ENCODE measurements around the gene KL. TPM values are rescaled to one million over a fixed set of nuclear protein-coding genes. Genes with fewer than 3 reads are reported as not detected.
A peak's percentile ranks its signal among the peaks of the same experiment; 100 is the strongest.

Gene KL
- polyA plus RNA-seq, 1 experiment = not detected

- H3K4me3 ChIP-seq (ENCODE audit: low read depth, low read length) = no peak overlapping the region
- POLR2A ChIA-PET = no interaction called here
- H3K9me3 ChIP-seq (ENCODE audit: control insufficient read depth, insufficient read depth, low read length) = no peaks in the 10 kb centered on the region
- peak overlapping the region; percentile 58 for H3K27ac ChIP-seq (ENCODE audit: low read depth, low read length)
- DNase-seq (ENCODE audit: low read depth, low spot score) = no peak
- CTCF ChIA-PET = interaction anchor here (1.0 kb wide), 1 partner anchor 470 kb away, joined by 3 read pairs; no protein-coding TSS in a partner anchor
- no peaks in the 10 kb centered on the region for H3K27me3 ChIP-seq (ENCODE audit: control insufficient read depth, insufficient read depth, low read length)
- no peak for TF ChIP-seq CTCF (IDR thresholded peaks at IDR 0.05; ENCODE audit: low read depth, low read length)
These were observed 94.1 kb downstream of the KL start for GRCh38 chr13:33110386-33110712.

GRCh38 chr13:33110713-33111413 is 94.6 kb downstream of the KL start:
- peak overlapping the region; percentile 58 for H3K27ac ChIP-seq (ENCODE audit: low read depth, low read length)
- no peaks in the 10 kb centered on the region for H3K9me3 ChIP-seq (ENCODE audit: control insufficient read depth, insufficient read depth, low read length)
- ChIA-PET POLR2A (no interaction called here), CTCF (interaction anchor here (0.5 to 2.0 kb wide), 4 partner anchors 129 to 471 kb away, joined by 3 to 6 read pairs (median 4); no protein-coding TSS in a partner anchor)
- no peak for TF ChIP-seq CTCF (IDR thresholded peaks at IDR 0.05; ENCODE audit: low read depth, low read length)
- H3K4me3 ChIP-seq (ENCODE audit: low read depth, low read length) = no peak overlapping the region
- no peak for DNase-seq (ENCODE audit: low read depth, low spot score)
- H3K27me3 ChIP-seq (ENCODE audit: control insufficient read depth, insufficient read depth, low read length) = no peaks in the 10 kb centered on the region

GRCh38 chr13:33111414-33112110 is 95.3 kb downstream of the KL start:
- ChIA-PET POLR2A (interaction anchor here (1.0 kb wide), 1 partner anchor 15 kb away, joined by 4 read pairs; no protein-coding TSS in a partner anchor), CTCF (interaction anchor here (0.5 to 2.0 kb wide), 5 partner anchors 129 to 526 kb away, joined by 4 to 22 read pairs (median 5); partner anchors contain the start of gene PDS5B)
- Histone ChIP-seq H3K4me3 (ENCODE audit: low read depth, low read length) (no peak overlapping the region), H3K9me3 (ENCODE audit: control insufficient read depth, insufficient read depth, low read length) (no peaks in the 10 kb centered on the region), H3K27ac (ENCODE audit: low read depth, low read length) (peak overlapping the region; percentile 33), H3K27me3 (ENCODE audit: control insufficient read depth, insufficient read depth, low read length) (no peaks in the 10 kb centered on the region)
- no peak for DNase-seq (ENCODE audit: low read depth, low spot score)
- TF ChIP-seq CTCF (IDR thresholded peaks at IDR 0.05; ENCODE audit: low read depth, low read length) = no peak

GRCh38 chr13:33112766-33113165 is 96.5 kb downstream of the KL start:
- CTCF ChIA-PET = interaction anchor here (1.2 to 2.0 kb wide), 2 partner anchors 431 to 527 kb away, joined by 5 to 22 read pairs; partner anchors contain the start of gene PDS5B
- Histone ChIP-seq H3K27ac (ENCODE audit: low read depth, low read length) (no peak overlapping the region), H3K27me3 (ENCODE audit: control insufficient read depth, insufficient read depth, low read length) (no peaks in the 10 kb centered on the region), H3K4me3 (ENCODE audit: low read depth, low read length) (no peak overlapping the region), H3K9me3 (ENCODE audit: control insufficient read depth, insufficient read depth, low read length) (no peaks in the 10 kb centered on the region)
- no peak for TF ChIP-seq CTCF (IDR thresholded peaks at IDR 0.05; ENCODE audit: low read depth, low read length)
- POLR2A ChIA-PET = no interaction called here
- no peak for DNase-seq (ENCODE audit: low read depth, low spot score)

GRCh38 chr13:33114146-33114545 is 97.9 kb downstream of the KL start:
- DNase-seq (ENCODE audit: low read depth, low spot score) = no peak
- CTCF ChIA-PET = interaction anchor here (0.9 kb wide), 1 partner anchor 14 kb away, joined by 3 read pairs; no protein-coding TSS in a partner anchor

More at GRCh38 chr13:33114146-33114545, 97.9 kb downstream of the KL start:
- Histone ChIP-seq H3K4me3 (ENCODE audit: low read depth, low read length) (no peak overlapping the region), H3K27me3 (ENCODE audit: control insufficient read depth, insufficient read depth, low read length) (no peaks in the 10 kb centered on the region), H3K9me3 (ENCODE audit: control insufficient read depth, insufficient read depth, low read length) (no peaks in the 10 kb centered on the region), H3K27ac (ENCODE audit: low read depth, low read length) (no peak overlapping the region)
- TF ChIP-seq CTCF (IDR thresholded peaks at IDR 0.05; ENCODE audit: low read depth, low read length) = no peak
- POLR2A ChIA-PET = no interaction called here

All from AG04450 (cell line).